Neural progenitor cell (in vitro differentiated cells): ENCODE measurements around the gene UVSSA.

Source experiments
- EZH2 ChIP-seq: fragments of 200-600 bp; sonication (generic); IDR thresholded peaks from 2 replicates; pipeline ENCODE4 v1.6.1; 2017; ENCODE audit warnings: antibody characterized with exemption, mild to moderate bottlenecking, moderate library complexity
- EZH2phosphoT487 ChIP-seq: fragments of 200-600 bp; sonication (generic); IDR thresholded peaks from 2 replicates; pipeline ENCODE4 v1.6.1; 2017; ENCODE audit warnings: antibody characterized with exemption
- TF ChIP-seq, protein P1 (sequence below): fragments of 200-600 bp; sonication (generic); IDR thresholded peaks from 2 replicates; pipeline ENCODE4 v1.5.1; 2017; ENCODE audit warnings: antibody characterized with exemption, mild to moderate bottlenecking

DNA sequence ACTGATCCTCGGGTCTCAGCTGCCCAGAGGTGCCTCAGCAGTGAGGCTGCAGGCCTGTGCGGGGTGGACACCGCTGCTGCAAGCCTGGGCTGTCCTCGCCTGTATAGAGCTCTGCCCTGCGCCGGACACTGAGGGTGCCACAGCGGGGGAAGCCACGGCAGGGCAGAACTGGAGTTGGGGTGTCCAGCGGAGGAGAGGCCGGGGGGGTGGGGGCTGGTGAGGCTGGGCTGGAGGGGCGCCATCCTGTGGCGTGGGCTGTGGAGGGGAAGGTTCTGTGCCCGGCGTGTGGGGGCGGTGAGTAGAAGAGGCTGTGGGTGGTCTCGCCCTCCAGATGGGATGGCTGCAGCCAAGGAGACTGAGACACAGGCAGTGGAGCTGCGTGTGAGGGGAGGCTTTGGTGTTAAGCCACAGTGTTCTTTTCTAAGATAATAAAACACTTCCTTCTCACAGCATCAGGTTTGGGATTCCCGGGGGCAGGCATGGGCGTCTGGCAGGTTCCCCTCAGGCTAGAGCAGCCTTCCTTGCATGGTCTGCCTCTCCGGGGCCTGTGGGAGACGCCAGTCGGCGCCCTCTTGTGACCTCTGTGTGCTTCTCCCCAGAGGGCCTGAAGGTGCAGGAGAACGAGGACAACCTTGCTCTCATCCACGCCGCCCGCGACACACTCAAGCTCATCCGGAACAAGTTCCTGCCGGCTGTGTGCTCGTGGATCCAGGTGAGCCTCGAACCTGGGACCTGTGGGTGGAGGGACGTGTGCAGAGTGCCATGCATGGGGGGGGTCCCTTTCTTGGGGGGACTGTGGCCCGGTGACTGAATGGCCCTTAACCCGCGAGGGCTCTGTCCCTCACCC, 7.4 kb downstream of the UVSSA start:
- TF ChIP-seq EZH2 (no peak), EZH2phosphoT487 (no peak)
- TF ChIP-seq, protein P1, sequence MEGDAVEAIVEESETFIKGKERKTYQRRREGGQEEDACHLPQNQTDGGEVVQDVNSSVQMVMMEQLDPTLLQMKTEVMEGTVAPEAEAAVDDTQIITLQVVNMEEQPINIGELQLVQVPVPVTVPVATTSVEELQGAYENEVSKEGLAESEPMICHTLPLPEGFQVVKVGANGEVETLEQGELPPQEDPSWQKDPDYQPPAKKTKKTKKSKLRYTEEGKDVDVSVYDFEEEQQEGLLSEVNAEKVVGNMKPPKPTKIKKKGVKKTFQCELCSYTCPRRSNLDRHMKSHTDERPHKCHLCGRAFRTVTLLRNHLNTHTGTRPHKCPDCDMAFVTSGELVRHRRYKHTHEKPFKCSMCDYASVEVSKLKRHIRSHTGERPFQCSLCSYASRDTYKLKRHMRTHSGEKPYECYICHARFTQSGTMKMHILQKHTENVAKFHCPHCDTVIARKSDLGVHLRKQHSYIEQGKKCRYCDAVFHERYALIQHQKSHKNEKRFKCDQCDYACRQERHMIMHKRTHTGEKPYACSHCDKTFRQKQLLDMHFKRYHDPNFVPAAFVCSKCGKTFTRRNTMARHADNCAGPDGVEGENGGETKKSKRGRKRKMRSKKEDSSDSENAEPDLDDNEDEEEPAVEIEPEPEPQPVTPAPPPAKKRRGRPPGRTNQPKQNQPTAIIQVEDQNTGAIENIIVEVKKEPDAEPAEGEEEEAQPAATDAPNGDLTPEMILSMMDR: no peak
